IMR-90 (cell line): Measurements from ENCODE around the gene MPRIP. TPM values are rescaled to one million over a fixed set of nuclear protein-coding genes. Genes with fewer than 3 reads are reported as not detected.

Experiments
- ATAC-seq: fragments of 200-7000 bp; cut with Tn5 transposase; 2 replicates; pipeline ENCODE4 v1.9.1; 2020; ENCODE audit warnings: low read depth, mild to moderate bottlenecking, moderate library complexity
- BruUV-seq: library from RNA; stranded (reverse); fragments of 400-500 nt; replicated peaks from 2 replicates; lab custom pipeline; 2021; lab: Mats Ljungman, UMichigan
- CTCF ChIA-PET: fragments of 300-600 bp; formaldehyde crosslinking; extraction: SDS; loops from one replicate; lab custom pipeline; 2021; ENCODE audit warnings: antibody characterized with exemption; lab: Yijun Ruan, JAX
- POLR2A ChIA-PET: fragments of 300-600 bp; sonication (Branson Sonifier 250); formaldehyde crosslinking; loops from one replicate; lab custom pipeline; 2022; ENCODE audit warnings: antibody characterized with exemption; ENCODE audit not compliant: unreplicated experiment; lab: Charles Lee
- DNase-seq: peaks from one replicate; pipeline ENCODE4 v3.0.0; 2013
- H2AFZ ChIP-seq: replicated peaks from 2 replicates; pipeline ENCODE3; 2013; ENCODE audit warnings: low read length, mild to moderate bottlenecking; ENCODE audit not compliant: poor library complexity
- H2AK5ac ChIP-seq: 2 replicates; pipeline ENCODE4 v1.6.1; 2013; ENCODE audit warnings: low read depth, low read length, inconsistent platforms
- H2AK9ac ChIP-seq: replicated peaks from 2 replicates; pipeline ENCODE3; 2013; ENCODE audit warnings: mild to moderate bottlenecking, low read depth, low read length, moderate library complexity; ENCODE audit not compliant: poor library complexity
- H2BK120ac ChIP-seq: 2 replicates; pipeline ENCODE4 v1.6.1; 2013; ENCODE audit warnings: low read depth, low read length, inconsistent platforms
- H2BK15ac ChIP-seq: 3 replicates; pipeline ENCODE4 v1.6.1; 2013; ENCODE audit warnings: low read depth, low read length, inconsistent platforms
- H2BK20ac ChIP-seq: 2 replicates; pipeline ENCODE4 v1.6.1; 2013; ENCODE audit warnings: low read depth, mild to moderate bottlenecking, inconsistent platforms, low read length, moderate library complexity
- H2BK5ac ChIP-seq: 2 replicates; pipeline ENCODE4 v1.6.1; 2013; ENCODE audit warnings: mild to moderate bottlenecking, low read depth, low read length, inconsistent platforms; ENCODE audit not compliant: poor library complexity, severe bottlenecking
- H3K14ac ChIP-seq: replicated peaks from 2 replicates; pipeline ENCODE4 v1.6.1; 2013; ENCODE audit warnings: low read depth, low read length, inconsistent platforms
- H3K18ac ChIP-seq: 2 replicates; pipeline ENCODE4 v1.6.1; 2013; ENCODE audit warnings: low read depth, low read length, control low read depth
- H3K23ac ChIP-seq: 2 replicates; pipeline ENCODE4 v1.6.1; 2013; ENCODE audit warnings: low read depth, low read length, inconsistent platforms
- H3K27ac ChIP-seq: 2 replicates; pipeline ENCODE4 v1.5.1; 2013; ENCODE audit warnings: mild to moderate bottlenecking, control low read depth, low read length; ENCODE audit not compliant: insufficient read depth
- H3K27me3 ChIP-seq: 2 replicates; pipeline ENCODE4 v1.6.1; 2013; ENCODE audit warnings: low read length; ENCODE audit not compliant: control insufficient read depth, insufficient read depth
- H3K36me3 ChIP-seq: 2 replicates; pipeline ENCODE4 v1.6.1; 2013; ENCODE audit warnings: low read length, mixed read lengths; ENCODE audit not compliant: control insufficient read depth, insufficient read depth
- H3K4ac ChIP-seq: 2 replicates; pipeline ENCODE4 v1.6.1; 2013; ENCODE audit warnings: low read depth, low read length, inconsistent platforms
- H3K4me1 ChIP-seq: 2 replicates; pipeline ENCODE4 v1.6.1; 2013; ENCODE audit warnings: low read length, mixed read lengths; ENCODE audit not compliant: control insufficient read depth, insufficient read depth
- H3K4me2 ChIP-seq: 2 replicates; pipeline ENCODE4 v1.6.1; 2013; ENCODE audit warnings: low read depth, mild to moderate bottlenecking, control low read depth, low read length, moderate library complexity
- H3K4me3 ChIP-seq: 2 replicates; pipeline ENCODE4 v1.5.1; 2013; ENCODE audit warnings: low read depth, mild to moderate bottlenecking, control low read depth, low read length, moderate library complexity; ENCODE audit not compliant: insufficient read depth
- H3K56ac ChIP-seq: 2 replicates; pipeline ENCODE4 v1.6.1; 2013; ENCODE audit warnings: low read length, inconsistent platforms; ENCODE audit not compliant: insufficient read depth; ENCODE audit errors: extremely low read depth
- H3K79me1 ChIP-seq, 2 experiments: 2 replicates each; pipeline ENCODE4 v1.6.1; 2013; ENCODE audit warnings: low read length in 2 of 2, inconsistent platforms in 1 of 2, low read depth in 1 of 2
- H3K9ac ChIP-seq: 2 replicates; pipeline ENCODE4 v1.6.1; 2013; ENCODE audit warnings: low read depth, low read length, control low read depth
- H3K9me1 ChIP-seq: 2 replicates; pipeline ENCODE4 v1.6.1; 2013; ENCODE audit warnings: low read length, inconsistent platforms; ENCODE audit not compliant: insufficient read depth
- H3K9me3 ChIP-seq: 2 replicates; pipeline ENCODE4 v1.6.1; 2013; ENCODE audit warnings: low read length; ENCODE audit not compliant: control insufficient read depth, insufficient read depth
- H4K20me1 ChIP-seq: 2 replicates; pipeline ENCODE4 v1.6.1; 2013; ENCODE audit warnings: low read length, inconsistent platforms; ENCODE audit not compliant: insufficient read depth
- H4K5ac ChIP-seq: 2 replicates; pipeline ENCODE4 v1.6.1; 2013; ENCODE audit warnings: mild to moderate bottlenecking, low read depth, low read length, control low read depth
- H4K8ac ChIP-seq, 2 experiments: 2 replicates each; pipeline ENCODE4 v1.6.1; 2013; ENCODE audit warnings: low read depth in 2 of 2, low read length in 2 of 2, control low read depth in 1 of 2, inconsistent platforms in 1 of 2
- H4K91ac ChIP-seq: 2 replicates; pipeline ENCODE4 v1.6.1; 2013; ENCODE audit warnings: low read depth, low read length, inconsistent platforms; ENCODE audit not compliant: insufficient read depth
- BHLHE40 ChIP-seq: fragments of 150-350 bp; IDR thresholded peaks from 2 replicates; pipeline ENCODE4 v1.6.1; 2016; ENCODE audit warnings: mild to moderate bottlenecking, low read depth, low read length
- CEBPB ChIP-seq: IDR thresholded peaks from 2 replicates; pipeline ENCODE4 v1.6.1; 2012; ENCODE audit warnings: low read depth, low read length, improper control_type of control experiment
- CHD1 ChIP-seq: IDR thresholded peaks from 2 replicates; pipeline ENCODE4 v1.6.1; 2012; ENCODE audit warnings: low read depth, low read length, improper control_type of control experiment
- CTCF ChIP-seq: conservative IDR thresholded peaks from 2 replicates; pipeline ENCODE4 v1.5.1; 2012; ENCODE audit warnings: mild to moderate bottlenecking, low read depth, low read length, improper control_type of control experiment
- FOS ChIP-seq: fragments of 150-350 bp; IDR thresholded peaks from 2 replicates; pipeline ENCODE4 v1.6.1; 2016; ENCODE audit warnings: low read depth, low read length
- MAFK ChIP-seq: IDR thresholded peaks from 2 replicates; pipeline ENCODE4 v1.6.1; 2012; ENCODE audit warnings: low read depth, low read length, improper control_type of control experiment
- MAZ ChIP-seq: IDR thresholded peaks from 2 replicates; pipeline ENCODE4 v1.6.1; 2012; ENCODE audit warnings: low read depth, mild to moderate bottlenecking, low read length, improper control_type of control experiment, moderate library complexity, borderline replicate concordance
- MXI1 ChIP-seq: IDR thresholded peaks from 2 replicates; pipeline ENCODE4 v1.6.1; 2012; ENCODE audit warnings: low read depth, mild to moderate bottlenecking, low read length, moderate library complexity, borderline replicate concordance
- NFE2L2 ChIP-seq: fragments of 150-350 bp; IDR thresholded peaks from 2 replicates; pipeline ENCODE4 v1.6.1; 2016; ENCODE audit warnings: low read depth, mild to moderate bottlenecking, low read length
- POLR2A ChIP-seq: IDR thresholded peaks from 2 replicates; pipeline ENCODE4 v1.6.1; 2012; ENCODE audit warnings: mild to moderate bottlenecking, low read depth, low read length
- RAD21 ChIP-seq: IDR thresholded peaks from 2 replicates; pipeline ENCODE4 v1.6.1; 2012; ENCODE audit warnings: low read length, improper control_type of control experiment
- RCOR1 ChIP-seq: IDR thresholded peaks from 2 replicates; pipeline ENCODE4 v1.6.1; 2012; ENCODE audit warnings: mild to moderate bottlenecking, low read length, improper control_type of control experiment; ENCODE audit not compliant: insufficient replicate concordance
- RFX5 ChIP-seq: IDR thresholded peaks from 2 replicates; pipeline ENCODE4 v1.8.0; 2012; ENCODE audit warnings: low read depth, mild to moderate bottlenecking, low read length, moderate library complexity
- SMC3 ChIP-seq: fragments of 150-350 bp; IDR thresholded peaks from 2 replicates; pipeline ENCODE4 v1.6.1; 2016; ENCODE audit warnings: low read depth, mild to moderate bottlenecking, antibody characterized with exemption, low read length, moderate library complexity
- WGBS, 2 experiments: methylation state at CpG; one replicate each; pipeline versions ENCODE4 v1.1.5 to v1.1.7; 2013; ENCODE audit warnings: missing lambda C conversion rate in 2 of 2; ENCODE audit not compliant: insufficient read length in 1 of 2; ENCODE audit errors: extremely low coverage in 2 of 2; 5-methylcytosine and 5-hydroxymethylcytosine counted together
- dilution Hi-C: fragments of 300-500 bp; cut with HindIII; formaldehyde crosslinking; loops from one replicate; pipeline ENCODE4 v1.14.3; 2018; ENCODE audit warnings: low sequenced_read_pairs; ENCODE audit not compliant: unreplicated experiment
- in situ Hi-C: fragments of 300-500 bp; cut with MboI; formaldehyde crosslinking; loops from 3 replicates; pipeline ENCODE4 v1.14.3; 2019; ENCODE audit warnings: low sequenced_read_pairs, inconsistent platforms, mixed read lengths
- intact Hi-C: fragments of 100-400 bp; cut with micrococcal nuclease; formaldehyde crosslinking; loops from 2 replicates; pipeline ENCODE4 v1.10.0; 2022
- polyA plus RNA-seq, 3 experiments: library from polyadenylated mRNA; depleted of rRNA; stranded (reverse); fragments of >200 nt; gene quantifications; 2 replicates each; pipeline ENCODE4 v1.2.3, GENCODE V29; 2012; ENCODE audit warnings: low replicate concordance in 1 of 3
- total RNA-seq: library from RNA; depleted of rRNA; stranded (reverse); fragments of >200 nt; gene quantifications from 2 replicates; pipeline ENCODE4 v1.2.3, GENCODE V29; 2012
- TF ChIP-seq, protein P1 (sequence below): fragments of 150-350 bp; IDR thresholded peaks from 2 replicates; pipeline ENCODE4 v1.6.1; 2017; ENCODE audit warnings: mild to moderate bottlenecking, antibody characterized with exemption, low read length, low read depth
- TF ChIP-seq, protein P2 (sequence below): fragments of 150-350 bp; IDR thresholded peaks from 2 replicates; pipeline ENCODE4 v1.6.1; 2016; ENCODE audit warnings: low read depth, mild to moderate bottlenecking, low read length, moderate library complexity, borderline replicate concordance

The MPRIP gene
- total and polyA plus RNA-seq, 2 of the 4 experiments (the other 2 are of a cell fraction) = 111 to 149 TPM

GRCh38 chr17:17151962-17152361, 109.7 kb downstream of the MPRIP start:
- H3K9me1 ChIP-seq = peaks cover 36% of the 10 kb centered on the region
- peak overlapping the region; percentile 25 for H3K4me2 ChIP-seq
- peak overlapping the region; percentile 60 for H3K27ac ChIP-seq
- WGBS, 2 experiments = no CpG with 5 or more reads among the region's 8 CpGs
- H3K4me3 ChIP-seq = no peak overlapping the region
- H2BK20ac ChIP-seq = peak overlapping the region; percentile 73
- H4K91ac ChIP-seq = peak overlapping the region; percentile 74
- peak overlapping the region; percentile 82 for H3K23ac ChIP-seq
- H2AK9ac ChIP-seq = peak overlapping the region; percentile 93
- H4K5ac ChIP-seq = peak overlapping the region; percentile 16
- ChIA-PET CTCF (interaction anchor here (0.6 kb wide), 1 partner anchor 115 kb away, joined by 3 read pairs; no protein-coding TSS in a partner anchor), POLR2A (no interaction called here)
- intact Hi-C loops = loop anchor here (5.0 kb wide), 1 partner anchor 110 kb away; the partner anchor contains the start of gene MPRIP
- peak overlapping the region; percentile 78 for H2BK120ac ChIP-seq
- H3K9ac ChIP-seq = 0 out of 2 replicates have a peak overlapping the region, but pooled peaks have one; percentile 0
- peak overlapping the region; percentile 71 for H2AK5ac ChIP-seq
- peak overlapping the region; percentile 63; the same call in 2 of the 3 replicates for H2BK15ac ChIP-seq
- TF ChIP-seq, protein P1, sequence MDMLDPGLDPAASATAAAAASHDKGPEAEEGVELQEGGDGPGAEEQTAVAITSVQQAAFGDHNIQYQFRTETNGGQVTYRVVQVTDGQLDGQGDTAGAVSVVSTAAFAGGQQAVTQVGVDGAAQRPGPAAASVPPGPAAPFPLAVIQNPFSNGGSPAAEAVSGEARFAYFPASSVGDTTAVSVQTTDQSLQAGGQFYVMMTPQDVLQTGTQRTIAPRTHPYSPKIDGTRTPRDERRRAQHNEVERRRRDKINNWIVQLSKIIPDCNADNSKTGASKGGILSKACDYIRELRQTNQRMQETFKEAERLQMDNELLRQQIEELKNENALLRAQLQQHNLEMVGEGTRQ = no peak
- TF ChIP-seq BHLHE40 = peak; percentile 65
- peak; percentile 84; the same call in 1 of the 2 replicates for TF ChIP-seq MXI1
- no peak for TF ChIP-seq RAD21
- peak; percentile 18; the same call in 1 of the 2 replicates for TF ChIP-seq MAFK
- no peak for TF ChIP-seq CTCF
- TF ChIP-seq POLR2A = no peak
- TF ChIP-seq FOS = peak; percentile 88
- no peak for TF ChIP-seq CEBPB
- peak; percentile 51; the same call in 1 of the 2 replicates for TF ChIP-seq MAZ
- peak; percentile 83 for TF ChIP-seq NFE2L2
- TF ChIP-seq SMC3 = no peak
- TF ChIP-seq CHD1 = no peak
- TF ChIP-seq RCOR1 = peak; percentile 51
- TF ChIP-seq RFX5 = no peak
- TF ChIP-seq, protein P2, sequence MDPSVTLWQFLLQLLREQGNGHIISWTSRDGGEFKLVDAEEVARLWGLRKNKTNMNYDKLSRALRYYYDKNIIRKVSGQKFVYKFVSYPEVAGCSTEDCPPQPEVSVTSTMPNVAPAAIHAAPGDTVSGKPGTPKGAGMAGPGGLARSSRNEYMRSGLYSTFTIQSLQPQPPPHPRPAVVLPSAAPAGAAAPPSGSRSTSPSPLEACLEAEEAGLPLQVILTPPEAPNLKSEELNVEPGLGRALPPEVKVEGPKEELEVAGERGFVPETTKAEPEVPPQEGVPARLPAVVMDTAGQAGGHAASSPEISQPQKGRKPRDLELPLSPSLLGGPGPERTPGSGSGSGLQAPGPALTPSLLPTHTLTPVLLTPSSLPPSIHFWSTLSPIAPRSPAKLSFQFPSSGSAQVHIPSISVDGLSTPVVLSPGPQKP = no peak
- H4K8ac ChIP-seq = peak overlapping the region; percentile 24 to 73; a peak in 2 of 4 replicates
- peak; percentile 85 for ATAC-seq
- H3K4me1 ChIP-seq = peaks cover 28% of the 10 kb centered on the region
- H3K79me1 ChIP-seq = peaks cover 21 to 72% of the 10 kb centered on the region in 2 experiments
- H3K56ac ChIP-seq = peak overlapping the region; percentile 41; the same call in 1 of the 2 replicates
- dilution Hi-C loops = no loop called here
- H3K4ac ChIP-seq = peak overlapping the region; percentile 83
- no TSS peak for BruUV-seq
- peak overlapping the region; percentile 91 for H2BK5ac ChIP-seq
- peak overlapping the region; percentile 24 for H2AFZ ChIP-seq
- H3K9me3 ChIP-seq = no peaks in the 10 kb centered on the region
- peak; percentile 96 for DNase-seq
- peaks cover 64% of the 10 kb centered on the region for H3K36me3 ChIP-seq
- peak overlapping the region; percentile 79 for H3K14ac ChIP-seq
- peaks cover 33% of the 10 kb centered on the region for H4K20me1 ChIP-seq
- H3K27me3 ChIP-seq = no peaks in the 10 kb centered on the region
- in situ Hi-C loops = no loop called here
- H3K18ac ChIP-seq = peak overlapping the region; percentile 56
